ENCODE data around the gene MS4A14. TPM values are rescaled to one million over a fixed set of nuclear protein-coding genes. Genes with fewer than 3 reads are reported as not detected.

Gene MS4A14
- total RNA-seq, 1 donor from 2014 or later: not detected

DNA sequence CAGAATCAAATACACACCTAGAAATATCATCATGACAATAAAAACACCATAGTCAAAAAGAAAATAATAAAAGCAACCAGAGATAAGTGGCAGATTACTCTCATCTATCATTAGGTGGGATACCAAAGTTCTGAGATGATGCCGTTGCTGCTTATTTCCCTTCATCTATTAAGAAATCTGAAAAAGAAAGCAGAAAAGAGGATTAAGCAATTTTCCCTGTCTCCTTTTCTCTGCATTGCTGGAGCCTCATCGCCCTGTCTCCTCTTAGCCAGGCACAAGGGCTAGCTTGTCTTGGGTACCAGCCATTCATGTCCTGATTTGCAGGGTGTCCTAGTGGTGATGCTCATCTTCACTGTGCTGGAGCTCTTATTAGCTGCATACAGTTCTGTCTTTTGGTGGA lies 3.9 kb upstream of the MS4A14 start:
- intact Hi-C loops (cut with DNase I): no loop called here

DNA sequence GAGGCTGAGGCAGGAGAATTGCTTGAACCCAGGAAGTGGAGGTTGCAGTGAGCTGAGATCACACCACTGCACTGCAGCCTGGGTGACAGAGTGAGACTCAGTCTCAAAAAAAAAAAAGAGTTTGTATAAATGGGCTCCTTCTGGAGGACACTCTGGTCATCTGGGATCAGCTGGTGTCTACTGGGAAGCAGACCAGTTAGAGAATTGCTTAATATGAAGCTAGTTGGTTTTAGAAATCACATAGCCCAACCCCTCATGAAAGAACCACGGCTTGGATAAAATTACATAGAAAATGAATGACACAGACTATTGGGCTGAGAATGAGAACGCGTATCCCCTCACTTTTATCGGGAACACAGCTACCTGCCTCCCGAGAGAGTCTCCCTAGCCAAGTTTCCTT lies 3.2 kb upstream of the MS4A14 start:
- H3K4me3 ChIP-seq: no peak overlapping the region
- no peak for DNase-seq (ENCODE audit: low spot score in 2 of 2)
- TF ChIP-seq, protein P1, sequence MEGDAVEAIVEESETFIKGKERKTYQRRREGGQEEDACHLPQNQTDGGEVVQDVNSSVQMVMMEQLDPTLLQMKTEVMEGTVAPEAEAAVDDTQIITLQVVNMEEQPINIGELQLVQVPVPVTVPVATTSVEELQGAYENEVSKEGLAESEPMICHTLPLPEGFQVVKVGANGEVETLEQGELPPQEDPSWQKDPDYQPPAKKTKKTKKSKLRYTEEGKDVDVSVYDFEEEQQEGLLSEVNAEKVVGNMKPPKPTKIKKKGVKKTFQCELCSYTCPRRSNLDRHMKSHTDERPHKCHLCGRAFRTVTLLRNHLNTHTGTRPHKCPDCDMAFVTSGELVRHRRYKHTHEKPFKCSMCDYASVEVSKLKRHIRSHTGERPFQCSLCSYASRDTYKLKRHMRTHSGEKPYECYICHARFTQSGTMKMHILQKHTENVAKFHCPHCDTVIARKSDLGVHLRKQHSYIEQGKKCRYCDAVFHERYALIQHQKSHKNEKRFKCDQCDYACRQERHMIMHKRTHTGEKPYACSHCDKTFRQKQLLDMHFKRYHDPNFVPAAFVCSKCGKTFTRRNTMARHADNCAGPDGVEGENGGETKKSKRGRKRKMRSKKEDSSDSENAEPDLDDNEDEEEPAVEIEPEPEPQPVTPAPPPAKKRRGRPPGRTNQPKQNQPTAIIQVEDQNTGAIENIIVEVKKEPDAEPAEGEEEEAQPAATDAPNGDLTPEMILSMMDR (IDR thresholded peaks at IDR 0.05): no peak
- no peaks in the 10 kb centered on the region for H3K9me3 ChIP-seq
- intact Hi-C loops (cut with DNase I): no loop called here
- H3K27me3 ChIP-seq: no peaks in the 10 kb centered on the region
- no peaks in the 10 kb centered on the region for H3K4me1 ChIP-seq
- H3K36me3 ChIP-seq: no peaks in the 10 kb centered on the region
- H3K27ac ChIP-seq: no peak overlapping the region

More for the DNA sequence above, 3.9 kb upstream of the MS4A14 start:
- DNase-seq (ENCODE audit: low spot score in 2 of 2): no peak
- H3K27ac ChIP-seq: no peak overlapping the region
- TF ChIP-seq, protein P1 (IDR thresholded peaks at IDR 0.05): no peak
- H3K27me3 ChIP-seq: no peaks in the 10 kb centered on the region
- H3K4me1 ChIP-seq: no peaks in the 10 kb centered on the region
- no peaks in the 10 kb centered on the region for H3K9me3 ChIP-seq
- no peaks in the 10 kb centered on the region for H3K36me3 ChIP-seq
- H3K4me3 ChIP-seq: no peak overlapping the region

DNA sequence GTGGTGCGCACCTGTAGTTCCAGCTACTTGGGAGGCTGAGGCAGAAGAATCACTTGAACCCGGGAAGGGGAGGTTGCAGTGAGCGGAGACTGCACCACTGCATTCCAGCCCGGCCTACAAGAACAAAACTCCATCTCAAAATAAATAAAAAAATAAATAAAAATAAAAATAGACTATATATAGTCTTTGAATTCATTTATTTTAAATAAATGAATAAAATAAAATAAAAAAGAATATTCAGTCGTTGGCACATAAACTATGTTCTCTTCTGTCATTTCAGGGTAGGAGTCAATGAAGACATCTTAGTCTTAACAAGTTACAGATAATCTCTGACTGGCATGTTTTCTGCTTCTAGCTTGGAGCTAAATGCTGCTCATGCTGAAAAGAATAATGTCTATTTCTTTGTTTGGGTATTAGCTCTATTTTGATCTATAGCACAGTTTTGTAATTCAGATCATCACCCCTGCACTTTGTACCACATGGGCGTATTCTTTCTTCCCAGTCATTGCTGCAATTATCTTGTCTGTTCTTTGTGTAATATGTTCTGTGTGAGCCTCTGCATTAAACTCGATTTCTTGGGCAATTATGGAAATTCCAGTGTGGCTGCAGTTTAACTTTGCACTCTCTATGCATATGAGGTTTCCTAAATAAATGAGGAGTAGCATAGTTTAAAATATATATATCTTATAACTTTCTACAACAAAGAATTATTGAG lies 1.4 kb upstream of the MS4A14 start:
- intact Hi-C loops (cut with DNase I): no loop called here
- H3K4me3 ChIP-seq: no peak overlapping the region
- TF ChIP-seq, protein P1 (IDR thresholded peaks at IDR 0.05): no peak

DNA sequence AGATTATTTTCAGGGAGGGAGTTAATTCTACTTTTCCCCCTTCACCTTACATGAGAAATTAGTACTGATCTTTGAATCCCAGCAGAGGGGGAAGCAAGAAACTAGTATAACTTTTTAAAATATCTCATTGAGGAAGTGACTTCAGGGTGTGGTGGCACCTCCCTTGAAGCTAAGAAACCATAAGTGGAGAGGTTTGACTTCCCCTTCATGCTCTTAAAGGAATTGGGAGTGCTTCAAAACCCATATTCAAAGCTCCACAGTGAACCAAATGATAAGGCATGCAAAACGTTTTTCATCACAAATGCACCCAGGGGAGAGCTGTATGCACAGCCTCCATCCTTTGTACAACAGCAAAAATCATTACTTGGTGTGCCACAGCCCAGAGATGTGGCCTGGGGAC lies 540 bp downstream of the MS4A14 start:
- Histone ChIP-seq H3K4me1 (no peaks in the 10 kb centered on the region), H3K27me3 (no peaks in the 10 kb centered on the region), H3K9me3 (no peaks in the 10 kb centered on the region), H3K36me3 (no peaks in the 10 kb centered on the region), H3K4me3 (no peak overlapping the region), H3K27ac (no peak overlapping the region)
- TF ChIP-seq, protein P1 (IDR thresholded peaks at IDR 0.05): no peak
- intact Hi-C loops (cut with DNase I): no loop called here
- DNase-seq (ENCODE audit: low spot score in 2 of 2): no peak

More for the DNA sequence above, 1.4 kb upstream of the MS4A14 start:
- no peak for DNase-seq (ENCODE audit: low spot score in 2 of 2)
- no peaks in the 10 kb centered on the region for H3K27me3 ChIP-seq
- no peak overlapping the region for H3K27ac ChIP-seq
- no peaks in the 10 kb centered on the region for H3K36me3 ChIP-seq
- H3K4me1 ChIP-seq: no peaks in the 10 kb centered on the region
- H3K9me3 ChIP-seq: no peaks in the 10 kb centered on the region

DNA sequence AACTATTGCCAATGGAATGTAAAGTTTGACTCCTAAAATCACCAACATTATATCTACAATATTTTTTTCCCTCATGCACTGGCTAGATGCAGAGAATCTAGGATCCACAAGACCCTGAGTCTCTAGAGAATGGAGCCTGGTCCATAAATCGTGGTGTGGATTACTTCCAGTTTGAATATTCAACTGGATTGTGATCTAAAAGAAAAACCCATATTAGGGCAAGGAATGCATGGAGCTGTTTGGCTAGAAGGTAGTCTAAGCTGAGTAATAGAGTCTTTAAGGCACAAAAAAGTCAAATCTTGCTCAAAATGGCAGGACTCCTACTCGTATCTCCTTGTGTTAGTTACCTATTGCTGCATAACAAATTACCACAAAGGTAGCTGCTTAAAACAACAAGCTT lies 23.8 kb downstream of the MS4A14 start:
- no peaks in the 10 kb centered on the region for H3K36me3 ChIP-seq
- H3K9me3 ChIP-seq: no peaks in the 10 kb centered on the region
- H3K27me3 ChIP-seq: no peaks in the 10 kb centered on the region
- no peak overlapping the region for H3K4me3 ChIP-seq
- TF ChIP-seq, protein P1 (IDR thresholded peaks at IDR 0.05): no peak
- intact Hi-C loops (cut with DNase I): no loop called here
- H3K27ac ChIP-seq: no peak overlapping the region
- H3K4me1 ChIP-seq: no peaks in the 10 kb centered on the region
- DNase-seq (ENCODE audit: low spot score in 2 of 2): no peak

Data from ascending aorta (tissue), 2 donors.